Nephron progenitor cell (in vitro differentiated cells): ENCODE results near the gene CASKIN2.
A peak's percentile ranks its signal among the peaks of the same experiment; 100 is the strongest.

Experiments used
- DNase-seq: peaks from one replicate; pipeline ENCODE4 v3.0.0; 2021
- H3K27ac Mint-ChIP-seq: 2 replicates; pipeline ENCODE4 v1.8.0; 2021; ENCODE audit warnings: mild to moderate bottlenecking, moderate library complexity, mixed read lengths
- H3K27me3 Mint-ChIP-seq: 2 replicates; pipeline ENCODE4 v1.8.0; 2021; ENCODE audit warnings: mild to moderate bottlenecking, low read depth, mixed read lengths; ENCODE audit not compliant: poor library complexity
- H3K36me3 Mint-ChIP-seq: 2 replicates; pipeline ENCODE4 v1.8.0; 2021; ENCODE audit warnings: low read depth, mixed read lengths
- H3K4me1 Mint-ChIP-seq: 2 replicates; pipeline ENCODE4 v1.8.0; 2021; ENCODE audit warnings: mixed read lengths
- H3K4me3 Mint-ChIP-seq: 2 replicates; pipeline ENCODE4 v1.8.0; 2021; ENCODE audit warnings: mild to moderate bottlenecking, moderate library complexity, mixed read lengths
- H3K9me3 Mint-ChIP-seq: 2 replicates; pipeline ENCODE4 v1.8.0; 2021; ENCODE audit warnings: mild to moderate bottlenecking, moderate library complexity, mixed read lengths
- CTCF ChIP-seq: fragments of 200-600 bp; sonication (generic); IDR thresholded peaks from 2 replicates; pipeline ENCODE4 v1.5.0; 2021; ENCODE audit warnings: antibody characterized with exemption

The CASKIN2 gene

GRCh38 chr17:75511610-75512575 lies 3.4 kb downstream of the CASKIN2 start:
- Mint-ChIP-seq H3K4me1 (peaks cover 45% of the 10 kb centered on the region), H3K9me3 (no peaks in the 10 kb centered on the region), H3K27ac (peak overlapping the region; percentile 22), H3K36me3 (peaks cover 5% of the 10 kb centered on the region), H3K27me3 (no peaks in the 10 kb centered on the region), H3K4me3 (peak overlapping the region; percentile 7)
- DNase-seq = no peak
- TF ChIP-seq CTCF = no peak

GRCh38 chr17:75511270-75511609 lies 4.1 kb downstream of the CASKIN2 start:
- no peak overlapping the region for H3K4me3 Mint-ChIP-seq
- no peaks in the 10 kb centered on the region for H3K27me3 Mint-ChIP-seq
- H3K27ac Mint-ChIP-seq = no peak overlapping the region
- H3K4me1 Mint-ChIP-seq = peaks cover 44% of the 10 kb centered on the region
- no peaks in the 10 kb centered on the region for H3K9me3 Mint-ChIP-seq
- no peak for DNase-seq
- H3K36me3 Mint-ChIP-seq = peaks cover 5% of the 10 kb centered on the region
- no peak for TF ChIP-seq CTCF

- H3K27me3 Mint-ChIP-seq = no peaks in the 10 kb centered on the region
- DNase-seq = no peak
- H3K36me3 Mint-ChIP-seq = peaks cover 10% of the 10 kb centered on the region
- H3K27ac Mint-ChIP-seq = peak overlapping the region; percentile 51
- TF ChIP-seq CTCF = no peak
- peaks cover 49% of the 10 kb centered on the region for H3K4me1 Mint-ChIP-seq
- no peak overlapping the region for H3K4me3 Mint-ChIP-seq
- no peaks in the 10 kb centered on the region for H3K9me3 Mint-ChIP-seq
Observed at GRCh38 chr17:75509528-75510258, 5.6 kb downstream of the CASKIN2 start.

GRCh38 chr17:75508931-75509361 lies 6.4 kb downstream of the CASKIN2 start:
- Mint-ChIP-seq H3K27ac (no peak overlapping the region), H3K4me1 (peaks cover 45% of the 10 kb centered on the region), H3K9me3 (no peaks in the 10 kb centered on the region), H3K27me3 (no peaks in the 10 kb centered on the region), H3K4me3 (no peak overlapping the region), H3K36me3 (peaks cover 10% of the 10 kb centered on the region)
- no peak for TF ChIP-seq CTCF
- no peak for DNase-seq

GRCh38 chr17:75507733-75508719 lies 7.3 kb downstream of the CASKIN2 start:
- Mint-ChIP-seq H3K27me3 (no peaks in the 10 kb centered on the region), H3K27ac (no peak overlapping the region), H3K9me3 (no peaks in the 10 kb centered on the region), H3K36me3 (peaks cover 5% of the 10 kb centered on the region), H3K4me3 (no peak overlapping the region), H3K4me1 (peaks cover 38% of the 10 kb centered on the region)
- no peak for DNase-seq
- TF ChIP-seq CTCF = no peak
